Measurements from ENCODE around the gene PKD1L1.

DNA sequence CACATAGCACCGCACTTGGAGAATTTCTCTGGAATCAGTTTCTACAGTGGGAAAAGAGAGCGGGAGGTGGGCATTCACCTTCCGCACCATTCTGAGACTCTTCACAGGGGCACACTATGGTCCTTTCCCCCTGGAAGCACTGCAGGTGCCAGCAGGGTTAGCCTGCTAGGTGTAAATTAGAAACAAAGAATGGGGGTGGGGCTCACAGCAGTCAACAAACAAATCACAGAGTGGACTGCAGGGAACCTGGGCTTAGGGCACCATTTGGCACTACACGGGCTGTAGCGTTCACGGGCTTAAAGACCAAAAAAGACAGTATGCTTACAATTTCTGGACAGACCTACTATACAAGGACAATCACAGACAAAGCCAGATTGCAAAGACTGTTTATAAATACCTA, 8.0 kb upstream of the PKD1L1 start:
- TF ChIP-seq, protein P1, sequence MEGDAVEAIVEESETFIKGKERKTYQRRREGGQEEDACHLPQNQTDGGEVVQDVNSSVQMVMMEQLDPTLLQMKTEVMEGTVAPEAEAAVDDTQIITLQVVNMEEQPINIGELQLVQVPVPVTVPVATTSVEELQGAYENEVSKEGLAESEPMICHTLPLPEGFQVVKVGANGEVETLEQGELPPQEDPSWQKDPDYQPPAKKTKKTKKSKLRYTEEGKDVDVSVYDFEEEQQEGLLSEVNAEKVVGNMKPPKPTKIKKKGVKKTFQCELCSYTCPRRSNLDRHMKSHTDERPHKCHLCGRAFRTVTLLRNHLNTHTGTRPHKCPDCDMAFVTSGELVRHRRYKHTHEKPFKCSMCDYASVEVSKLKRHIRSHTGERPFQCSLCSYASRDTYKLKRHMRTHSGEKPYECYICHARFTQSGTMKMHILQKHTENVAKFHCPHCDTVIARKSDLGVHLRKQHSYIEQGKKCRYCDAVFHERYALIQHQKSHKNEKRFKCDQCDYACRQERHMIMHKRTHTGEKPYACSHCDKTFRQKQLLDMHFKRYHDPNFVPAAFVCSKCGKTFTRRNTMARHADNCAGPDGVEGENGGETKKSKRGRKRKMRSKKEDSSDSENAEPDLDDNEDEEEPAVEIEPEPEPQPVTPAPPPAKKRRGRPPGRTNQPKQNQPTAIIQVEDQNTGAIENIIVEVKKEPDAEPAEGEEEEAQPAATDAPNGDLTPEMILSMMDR (IDR thresholded peaks at IDR 0.05): no peak
- TF ChIP-seq POLR2A (IDR thresholded peaks at IDR 0.05) (no peak), EP300 (IDR thresholded peaks at IDR 0.05) (no peak)

Data from sigmoid colon (tissue), 4 donors.